Dedifferentiated amniotic fluid mesenchymal stem cell (primary cell): Measurements from ENCODE around the gene SMPX.
"Not testable (repeated sequence)": the region's sequence is repeated elsewhere in the genome, so short reads cannot be mapped to it uniquely, and the experiment has no call there.

Experiments
- DNase-seq: peaks from one replicate; pipeline ENCODE4 v3.0.0-alpha.2; 2016; ENCODE audit errors: extremely low spot score

Gene SMPX

GRCh38 chrX:21757960-21758359 lies at the start of gene SMPX:
TSS of gene SMPX (minus strand) at chrX:21758116. CDS start at chrX:21754290, 3,826 bp downstream.
- no peak for DNase-seq

DNA sequence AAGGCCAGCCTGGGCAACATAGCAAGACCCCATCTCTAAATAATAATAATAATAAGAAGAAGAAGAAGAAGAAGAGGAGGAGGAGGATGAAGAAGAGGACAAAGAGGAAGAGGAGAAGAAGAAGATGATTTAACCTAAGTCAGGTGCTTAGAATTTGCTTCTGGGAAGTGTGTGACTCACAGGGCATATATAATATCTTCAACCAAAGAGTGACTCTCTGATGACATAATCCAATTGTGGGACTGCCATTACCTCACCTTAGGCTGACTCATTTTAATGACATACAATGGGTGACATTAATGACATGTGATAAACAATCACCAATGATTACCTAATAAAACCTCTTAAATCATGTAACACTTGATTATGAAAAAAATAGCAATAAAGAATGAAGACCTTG lies 48.8 kb upstream of the SMPX start:
- no peak for DNase-seq

DNA sequence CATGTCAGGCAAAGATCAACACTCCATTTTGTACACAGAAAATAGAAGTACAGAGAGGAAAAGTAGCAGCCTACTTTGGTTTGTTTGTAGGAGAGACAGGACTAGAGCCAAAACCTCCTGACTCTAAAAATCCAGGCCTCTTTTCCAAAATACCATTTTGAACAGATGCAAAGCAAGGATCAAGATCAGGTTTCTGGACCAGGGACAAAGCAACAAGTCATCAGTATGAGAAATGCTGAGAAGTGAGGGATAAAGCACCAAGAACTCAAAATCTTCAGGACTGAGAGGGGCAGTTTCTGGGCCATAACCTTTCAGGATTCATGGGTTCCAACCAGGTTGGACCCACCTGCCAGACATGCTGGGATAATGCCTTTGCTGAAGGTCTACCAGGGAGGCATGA lies 44.9 kb upstream of the SMPX start:
- no peak for DNase-seq

DNA sequence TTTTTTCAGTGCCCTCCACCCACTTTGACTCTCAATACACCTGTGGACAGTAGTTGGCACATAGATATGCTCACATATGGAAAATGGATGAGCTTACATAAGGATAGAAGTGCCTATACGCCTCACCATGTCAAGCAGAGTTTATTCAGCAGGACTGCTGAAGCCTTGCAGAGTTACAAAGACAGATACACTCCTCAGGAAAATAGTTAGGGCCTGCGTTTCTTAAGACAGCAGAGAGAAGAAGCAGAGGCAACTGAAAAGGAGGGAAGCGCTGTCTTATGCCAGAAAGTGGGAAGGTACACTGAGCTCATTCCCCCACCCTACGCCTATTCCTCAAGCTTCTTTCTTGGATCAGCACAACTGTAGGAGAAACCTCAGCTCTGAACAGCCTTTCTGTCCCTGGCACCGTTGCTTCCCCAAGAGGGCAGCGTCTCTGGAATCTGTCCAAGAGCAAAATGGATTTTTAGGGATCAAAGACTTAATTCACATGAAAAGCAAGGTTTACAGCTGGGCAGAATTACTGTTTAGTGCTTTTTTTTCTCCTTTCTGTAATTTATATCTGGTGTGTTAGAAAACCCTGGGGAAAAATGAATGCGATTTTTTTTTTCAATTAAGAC lies 44.2 kb upstream of the SMPX start:
- no peak for DNase-seq

GRCh38 chrX:21800344-21800770 lies 42.4 kb upstream of the SMPX start:
- DNase-seq: no peak

DNA sequence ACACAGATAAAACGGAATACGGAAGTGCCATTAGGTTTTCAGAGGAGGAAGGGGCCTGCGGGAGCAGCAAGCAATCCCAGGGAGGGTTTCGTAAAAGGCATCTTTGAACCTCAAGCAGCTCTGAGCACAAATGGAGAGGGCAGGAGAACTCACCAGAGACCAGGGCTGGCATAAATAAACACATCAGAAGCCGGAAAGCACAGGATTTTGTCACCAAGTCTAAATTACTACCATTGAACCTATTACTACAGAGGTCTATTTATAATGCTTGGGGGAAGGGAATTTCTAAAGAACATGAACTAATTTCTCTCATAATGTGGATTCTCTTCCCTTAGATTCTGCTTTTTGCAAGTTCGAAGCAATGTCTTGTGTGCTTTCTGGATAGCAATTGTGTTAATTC lies 41.9 kb upstream of the SMPX start:
- DNase-seq: no peak

- no peak for DNase-seq
These were observed 40.8 kb upstream of the SMPX start for GRCh38 chrX:21798677-21799219.

DNA sequence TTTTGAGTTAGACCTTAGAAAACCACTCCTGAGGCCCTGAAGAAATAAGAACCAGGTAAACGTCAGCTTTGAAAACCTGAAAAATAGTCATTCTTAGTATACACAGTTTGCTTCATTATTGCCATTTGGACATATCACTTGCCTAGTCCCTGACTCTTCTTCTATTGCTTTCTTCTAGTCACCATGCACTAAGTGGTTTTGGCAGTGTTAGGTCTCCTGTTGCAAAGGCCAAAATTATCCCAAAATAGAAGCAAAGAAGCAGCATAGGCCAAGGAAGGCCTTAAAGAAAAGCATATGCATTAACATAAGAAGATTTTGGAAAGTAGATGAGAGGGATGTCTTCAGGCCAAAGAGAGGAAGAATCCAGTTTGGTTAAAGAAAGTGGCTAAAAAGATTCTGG lies 24.1 kb upstream of the SMPX start:
- no peak for DNase-seq

- DNase-seq: no peak
These were observed 23.6 kb upstream of the SMPX start for GRCh38 chrX:21781525-21781924.

DNA sequence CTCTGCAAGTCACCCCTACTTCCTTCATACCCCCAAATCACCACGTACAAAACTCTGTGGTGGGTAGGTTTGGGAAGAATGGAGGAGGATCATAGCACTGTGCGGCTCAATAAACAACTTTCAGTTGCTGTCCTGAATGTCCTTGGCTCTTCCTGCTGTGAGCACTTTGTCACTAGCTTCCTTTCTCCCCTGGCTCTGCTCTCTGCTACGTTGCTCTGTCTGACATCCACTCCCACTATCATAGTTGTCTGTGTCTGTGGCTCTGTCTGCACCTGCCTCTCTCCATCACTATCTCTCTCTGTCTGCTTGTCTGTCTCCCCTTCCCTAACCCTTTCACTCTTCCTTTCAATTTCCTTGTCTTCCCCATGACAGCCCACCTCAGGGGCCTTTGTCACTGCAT lies 21.2 kb upstream of the SMPX start:
- DNase-seq: no peak

- DNase-seq: no peak
These were observed 20.3 kb upstream of the SMPX start for GRCh38 chrX:21778236-21778635.

GRCh38 chrX:21775128-21775527 lies 17.2 kb upstream of the SMPX start:
- DNase-seq: not testable (repeated sequence)

DNA sequence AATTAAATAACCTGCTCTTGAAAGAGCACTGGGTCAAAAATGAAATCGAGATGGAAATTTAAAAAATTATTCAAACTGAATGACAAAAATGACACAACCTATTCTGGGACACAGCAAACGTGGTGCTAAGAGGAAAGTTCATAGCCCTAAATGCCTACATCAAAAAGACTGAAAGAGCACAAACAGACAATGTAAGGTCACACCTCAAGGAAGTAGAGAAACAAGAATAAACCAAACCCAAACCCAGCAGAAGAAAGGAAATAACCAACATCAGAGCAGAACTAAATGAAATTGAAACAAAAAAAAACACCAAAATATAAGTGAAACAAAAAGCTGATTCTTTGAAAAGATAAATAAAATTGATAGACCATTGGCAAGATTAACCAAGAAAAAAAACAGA lies 15.1 kb upstream of the SMPX start:
- DNase-seq: not testable (repeated sequence)

DNA sequence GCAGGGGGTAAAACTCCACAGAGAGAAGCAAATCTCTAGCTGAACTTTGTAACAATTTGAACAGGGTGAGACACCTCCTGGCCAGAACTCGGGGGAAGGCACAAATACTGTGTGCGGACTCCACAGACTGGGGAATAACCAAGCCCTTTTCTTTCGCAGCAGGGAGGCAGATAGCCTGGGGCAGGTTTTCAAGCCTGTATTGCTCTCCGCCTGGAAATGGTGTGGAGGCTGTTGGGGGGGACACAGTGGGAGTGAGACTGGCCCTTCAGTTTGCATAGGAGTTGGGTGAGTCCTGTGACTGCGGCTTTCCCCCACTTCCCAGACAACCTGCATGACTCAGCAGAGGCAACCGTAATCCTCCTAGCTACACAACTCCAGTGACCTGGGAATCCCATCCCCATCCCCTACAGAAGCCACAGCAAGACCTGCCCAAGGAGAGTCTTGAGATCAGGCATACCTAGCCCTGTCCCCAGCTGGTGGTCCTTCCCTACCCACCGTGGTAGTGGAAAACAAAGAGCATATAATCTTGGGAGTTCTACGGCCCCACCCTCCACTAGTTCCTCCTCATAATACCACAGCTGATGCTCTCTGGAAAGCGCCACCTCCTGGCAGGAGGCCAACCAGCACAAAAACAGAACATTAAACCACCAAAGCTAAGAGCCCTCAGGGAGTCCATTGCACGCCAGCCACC lies 12.9 kb upstream of the SMPX start:
- no peak for DNase-seq

- no peak for DNase-seq
These were observed 8.2 kb upstream of the SMPX start for GRCh38 chrX:21766101-21766500.

DNA sequence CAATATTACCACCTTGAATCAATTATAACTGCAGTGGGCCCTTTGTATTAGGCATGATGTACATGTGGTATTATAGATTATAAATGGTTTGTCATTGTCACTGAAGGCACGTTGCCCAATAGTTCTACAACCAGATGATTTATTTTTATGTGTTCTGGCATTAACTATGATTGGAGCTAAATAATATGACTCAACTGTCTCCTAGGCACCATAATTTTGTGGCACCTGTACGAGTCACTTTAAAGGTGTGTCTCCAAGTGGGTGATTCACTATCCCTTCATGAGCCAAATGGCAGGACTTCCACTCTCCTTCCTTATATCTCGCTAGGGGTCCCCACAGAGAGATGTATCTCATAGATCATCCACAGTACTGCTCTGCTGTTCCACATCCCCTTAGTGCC lies 6.1 kb upstream of the SMPX start:
- DNase-seq: no peak

- no peak for DNase-seq
These were observed 572 bp upstream of the SMPX start for GRCh38 chrX:21758488-21758887.

GRCh38 chrX:21756785-21757529 lies 959 bp downstream of the SMPX start:
- no peak for DNase-seq

DNA sequence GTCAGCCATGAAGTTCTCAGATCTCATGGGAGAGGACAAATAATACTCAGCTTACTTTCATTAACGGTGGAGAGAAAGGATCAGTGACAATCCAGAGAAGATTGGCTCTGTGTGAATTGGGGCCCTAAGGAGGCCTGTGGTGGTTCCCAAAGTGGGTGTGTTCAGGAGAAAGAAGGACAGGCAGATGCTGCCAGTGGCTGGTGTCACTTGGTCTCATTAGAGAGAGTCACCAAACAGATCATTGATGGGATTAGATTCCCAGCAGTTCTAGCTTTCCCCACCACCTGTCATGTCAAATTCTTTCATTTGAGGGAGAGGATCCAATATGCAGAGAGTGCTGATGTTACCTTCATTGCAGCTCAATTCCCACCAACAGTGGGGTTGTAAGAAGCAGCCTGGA lies 8.0 kb downstream of the SMPX start:
- DNase-seq: no peak

GRCh38 chrX:21748235-21748634 lies 9.7 kb downstream of the SMPX start:
- DNase-seq: no peak

DNA sequence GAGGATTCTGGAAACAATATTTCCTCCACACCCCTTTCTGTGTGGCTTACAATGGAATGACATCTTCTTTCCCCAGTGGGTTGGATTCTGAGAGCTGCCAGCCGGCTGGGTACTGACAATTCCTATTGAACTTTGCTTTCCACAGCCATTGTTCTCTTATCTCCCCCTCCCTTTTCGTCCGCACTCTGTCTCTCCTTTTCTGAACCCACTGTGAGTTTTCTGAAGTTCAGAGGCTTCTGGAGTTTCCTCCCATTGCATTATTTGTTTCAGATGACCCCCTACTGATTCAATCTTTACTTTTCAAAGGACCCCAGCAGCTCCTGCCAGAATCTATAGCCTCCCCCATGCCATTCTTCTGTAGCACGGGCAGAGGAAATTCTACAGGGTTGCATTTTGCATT lies 10.4 kb downstream of the SMPX start:
- no peak for DNase-seq

- DNase-seq: no peak
These were observed 12.2 kb downstream of the SMPX start for GRCh38 chrX:21745756-21746155.

GRCh38 chrX:21744721-21745120 lies 13.2 kb downstream of the SMPX start:
- no peak for DNase-seq
